Activated CD4-positive, alpha-beta T cell treated with anti-CD3 and anti-CD28 coated beads, Interleukin-2, amount 10 ng/mL, durations not matched to agents 7 days and 5 days (primary cell): ENCODE data around the gene PLA2G4D. TPM values are rescaled to one million over a fixed set of nuclear protein-coding genes. Genes with fewer than 3 reads are reported as not detected.
"Not testable (repeated sequence)": the region's sequence is repeated elsewhere in the genome, so short reads cannot be mapped to it uniquely, and the experiment has no call there.

Experiments used
- CTCF ChIA-PET: fragments of 350-600 bp; sonication (Branson Sonifier 250); formaldehyde crosslinking; loops from one replicate; lab custom pipeline; 2021; ENCODE audit warnings: antibody characterized with exemption; lab: Charles Lee
- POLR2A ChIA-PET: fragments of 350-600 bp; sonication (Branson Sonifier 250); formaldehyde crosslinking; loops from one replicate; lab custom pipeline; 2021; ENCODE audit warnings: antibody characterized with exemption; lab: Charles Lee
- DNase-seq: peaks from one replicate; pipeline ENCODE4 v3.0.0-alpha.2; 2020
- H3K27ac Mint-ChIP-seq: one replicate; pipeline ENCODE4 v1.8.0; 2021; ENCODE audit warnings: mild to moderate bottlenecking, moderate library complexity, mixed read lengths
- H3K27me3 Mint-ChIP-seq: one replicate; pipeline ENCODE4 v1.8.0; 2021; ENCODE audit warnings: mixed read lengths
- H3K36me3 Mint-ChIP-seq: one replicate; pipeline ENCODE4 v1.8.0; 2021; ENCODE audit warnings: low read depth, mixed read lengths
- H3K4me1 Mint-ChIP-seq: one replicate; pipeline ENCODE4 v1.8.0; 2021; ENCODE audit warnings: mixed read lengths
- H3K4me3 Mint-ChIP-seq: one replicate; pipeline ENCODE4 v1.8.0; 2021; ENCODE audit warnings: mild to moderate bottlenecking, moderate library complexity, mixed read lengths
- H3K9me3 Mint-ChIP-seq: one replicate; pipeline ENCODE4 v1.8.0; 2021; ENCODE audit warnings: mixed read lengths
- total RNA-seq, 2 experiments: library from RNA; stranded (reverse); gene quantifications; one replicate each; pipeline ENCODE4 v1.2.3, GENCODE V29; 2021

The PLA2G4D gene
- total RNA-seq, 2 experiments from 2014 or later = not detected

GRCh38 chr15:42100021-42100800 is 5.8 kb upstream of the PLA2G4D start:
- POLR2A ChIA-PET = no interaction called here
- peaks cover 2% of the 10 kb centered on the region for H3K4me1 Mint-ChIP-seq
- no peak overlapping the region for H3K27ac Mint-ChIP-seq

GRCh38 chr15:42097018-42097417 is 2.7 kb upstream of the PLA2G4D start:
- no peak overlapping the region for H3K27ac Mint-ChIP-seq
- H3K27me3 Mint-ChIP-seq = peaks cover 6% of the 10 kb centered on the region
- ChIA-PET POLR2A (no interaction called here), CTCF (interaction anchor here (1.3 kb wide), 1 partner anchor 13 kb away, joined by 5 read pairs; no protein-coding TSS in a partner anchor)
- H3K4me3 Mint-ChIP-seq = no peak overlapping the region
- no peaks in the 10 kb centered on the region for H3K36me3 Mint-ChIP-seq
- H3K4me1 Mint-ChIP-seq = peaks cover 2% of the 10 kb centered on the region
- H3K9me3 Mint-ChIP-seq = no peaks in the 10 kb centered on the region
- peak; percentile 2 for DNase-seq

More at GRCh38 chr15:42100021-42100800, 5.8 kb upstream of the PLA2G4D start:
- no peak overlapping the region for H3K4me3 Mint-ChIP-seq
- no peak for DNase-seq
- no peaks in the 10 kb centered on the region for H3K9me3 Mint-ChIP-seq
- peaks cover 6% of the 10 kb centered on the region for H3K27me3 Mint-ChIP-seq
- CTCF ChIA-PET = interaction anchor here (1.3 kb wide), 1 partner anchor 14 kb away, joined by 4 read pairs; no protein-coding TSS in a partner anchor
- no peaks in the 10 kb centered on the region for H3K36me3 Mint-ChIP-seq

GRCh38 chr15:42093966-42094365 is 396 bp downstream of the PLA2G4D start:
- H3K4me1 Mint-ChIP-seq = no peaks in the 10 kb centered on the region
- ChIA-PET CTCF (interaction anchor here (1.0 to 2.1 kb wide), 3 partner anchors 10 to 37 kb away, joined by 3 to 15 read pairs (median 5); no protein-coding TSS in a partner anchor), POLR2A (no interaction called here)
- H3K4me3 Mint-ChIP-seq = no peak overlapping the region
- no peaks in the 10 kb centered on the region for H3K36me3 Mint-ChIP-seq
- H3K27ac Mint-ChIP-seq = no peak overlapping the region
- no peaks in the 10 kb centered on the region for H3K9me3 Mint-ChIP-seq
- H3K27me3 Mint-ChIP-seq = peaks cover 6% of the 10 kb centered on the region
- DNase-seq = peak; percentile 3

GRCh38 chr15:42092398-42093318 is 1.7 kb downstream of the PLA2G4D start:
- Mint-ChIP-seq H3K36me3 (no peaks in the 10 kb centered on the region), H3K4me3 (no peak overlapping the region), H3K27me3 (peaks cover 6% of the 10 kb centered on the region), H3K9me3 (no peaks in the 10 kb centered on the region), H3K4me1 (no peaks in the 10 kb centered on the region), H3K27ac (no peak overlapping the region)
- CTCF ChIA-PET = interaction anchor here (2.1 kb wide), 1 partner anchor 9 kb away, joined by 15 read pairs; no protein-coding TSS in a partner anchor
- DNase-seq = peak; percentile 2
- POLR2A ChIA-PET = no interaction called here

- H3K9me3 Mint-ChIP-seq, H3K4me3 Mint-ChIP-seq, H3K27me3 Mint-ChIP-seq, H3K27ac Mint-ChIP-seq, DNase-seq, POLR2A ChIA-PET, H3K36me3 Mint-ChIP-seq, H3K4me1 Mint-ChIP-seq: not testable (repeated sequence)
- CTCF ChIA-PET = interaction anchor here (2.1 kb wide), 1 partner anchor 8 kb away, joined by 15 read pairs; no protein-coding TSS in a partner anchor
Measured at GRCh38 chr15:42091753-42092397, 2.5 kb downstream of the PLA2G4D start.

- peaks cover 2% of the 10 kb centered on the region for H3K27me3 Mint-ChIP-seq
- no peak overlapping the region for H3K4me3 Mint-ChIP-seq
- ChIA-PET CTCF (interaction anchor here (1.2 to 2.1 kb wide), 3 partner anchors 10 to 101 kb away, joined by 3 to 6 read pairs (median 3); no protein-coding TSS in a partner anchor), POLR2A (no interaction called here)
- no peak for DNase-seq
- no peaks in the 10 kb centered on the region for H3K9me3 Mint-ChIP-seq
- no peaks in the 10 kb centered on the region for H3K4me1 Mint-ChIP-seq
- no peak overlapping the region for H3K27ac Mint-ChIP-seq
- no peaks in the 10 kb centered on the region for H3K36me3 Mint-ChIP-seq
Measured at GRCh38 chr15:42090781-42091180, 3.6 kb downstream of the PLA2G4D start.

- Mint-ChIP-seq H3K9me3 (no peaks in the 10 kb centered on the region), H3K27ac (no peak overlapping the region), H3K36me3 (no peaks in the 10 kb centered on the region), H3K4me3 (no peak overlapping the region), H3K27me3 (peaks cover 2% of the 10 kb centered on the region), H3K4me1 (no peaks in the 10 kb centered on the region)
- ChIA-PET POLR2A (no interaction called here), CTCF (interaction anchor here (1.2 to 2.1 kb wide), 3 partner anchors 10 to 101 kb away, joined by 3 to 6 read pairs (median 3); no protein-coding TSS in a partner anchor)
- no peak for DNase-seq
Measured at GRCh38 chr15:42090370-42090769, 4.0 kb downstream of the PLA2G4D start.

GRCh38 chr15:42089942-42090341 is 4.4 kb downstream of the PLA2G4D start:
- no peaks in the 10 kb centered on the region for H3K36me3 Mint-ChIP-seq
- peaks cover 2% of the 10 kb centered on the region for H3K27me3 Mint-ChIP-seq
- H3K27ac Mint-ChIP-seq = no peak overlapping the region
- POLR2A ChIA-PET = no interaction called here
- DNase-seq = no peak
- CTCF ChIA-PET = interaction anchor here (1.2 to 2.1 kb wide), 3 partner anchors 9 to 100 kb away, joined by 3 to 6 read pairs (median 3); no protein-coding TSS in a partner anchor
- no peaks in the 10 kb centered on the region for H3K9me3 Mint-ChIP-seq
- peaks cover 1% of the 10 kb centered on the region for H3K4me1 Mint-ChIP-seq
- no peak overlapping the region for H3K4me3 Mint-ChIP-seq

GRCh38 chr15:42088801-42089640 is 5.3 kb downstream of the PLA2G4D start:
- Mint-ChIP-seq H3K4me1 (peaks cover 9% of the 10 kb centered on the region), H3K9me3 (no peaks in the 10 kb centered on the region), H3K4me3 (no peak overlapping the region), H3K27me3 (peaks cover 2% of the 10 kb centered on the region), H3K36me3 (no peaks in the 10 kb centered on the region), H3K27ac (no peak overlapping the region)
- ChIA-PET CTCF (interaction anchor here (2.1 kb wide), 1 partner anchor 23 kb away, joined by 6 read pairs; no protein-coding TSS in a partner anchor), POLR2A (no interaction called here)
- no peak for DNase-seq

- H3K27ac Mint-ChIP-seq = no peak overlapping the region
- ChIA-PET POLR2A (no interaction called here), CTCF (no interaction called here)
- H3K4me3 Mint-ChIP-seq = no peak overlapping the region
- H3K36me3 Mint-ChIP-seq = no peaks in the 10 kb centered on the region
- H3K9me3 Mint-ChIP-seq = no peaks in the 10 kb centered on the region
- peaks cover 9% of the 10 kb centered on the region for H3K4me1 Mint-ChIP-seq
- H3K27me3 Mint-ChIP-seq = peaks cover 2% of the 10 kb centered on the region
- DNase-seq = no peak
Measured at GRCh38 chr15:42087926-42088800, 6.2 kb downstream of the PLA2G4D start.

GRCh38 chr15:42087460-42087859 is 6.9 kb downstream of the PLA2G4D start:
- no peak for DNase-seq
- ChIA-PET CTCF (interaction anchor here (1.1 kb wide), 1 partner anchor 212 kb away, joined by 3 read pairs; no protein-coding TSS in a partner anchor), POLR2A (no interaction called here)
- peaks cover 9% of the 10 kb centered on the region for H3K4me1 Mint-ChIP-seq
- H3K9me3 Mint-ChIP-seq = no peaks in the 10 kb centered on the region
- no peaks in the 10 kb centered on the region for H3K36me3 Mint-ChIP-seq
- H3K27me3 Mint-ChIP-seq = peaks cover 2% of the 10 kb centered on the region
- H3K4me3 Mint-ChIP-seq = no peak overlapping the region
- H3K27ac Mint-ChIP-seq = no peak overlapping the region
